Right ventricle myocardium inferior (tissue), 1 donor: ENCODE measurements around the gene GRIK2. TPM values are rescaled to one million over a fixed set of nuclear protein-coding genes. Genes with fewer than 3 reads are reported as not detected.
"Not testable (repeated sequence)": the region's sequence is repeated elsewhere in the genome, so short reads cannot be mapped to it uniquely, and the experiment has no call there.

Experiments
- ATAC-seq: fragments of 200-7000 bp; cut with Tn5 transposase; one replicate; pipeline ENCODE4 v1.9.1; 2020; ENCODE audit warnings: mild to moderate bottlenecking, moderate library complexity
- DNase-seq: peaks from one replicate; pipeline ENCODE4 v3.0.0; 2021; ENCODE audit errors: missing footprints
- intact Hi-C: fragments of 100-400 bp; cut with DNase I; formaldehyde crosslinking; loops from one replicate; pipeline ENCODE4 v1.11.0; 2022
- total RNA-seq: library from RNA; stranded (reverse); fragmentation: NEBNext Ultra II Directional; extraction: Animal tissue kit (Norgen Biotek cat#: 25700); gene quantifications from one replicate; pipeline ENCODE4 v1.2.1, GENCODE V29; 2021
- donor health status: DM: no; HTN: yes; CAD: no; lungs with severe emphysema.

Gene GRIK2
- total RNA-seq, 1 donor from 2014 or later: 2.7 TPM

GRCh38 chr6:101585501-101585900, 192.0 kb downstream of the GRIK2 start:
- intact Hi-C loops: no loop called here
- DNase-seq (no peak), ATAC-seq (no peak)

GRCh38 chr6:101588343-101588742, 194.8 kb downstream of the GRIK2 start:
- DNase-seq: no peak
- intact Hi-C loops: no loop called here
- ATAC-seq: no peak

GRCh38 chr6:101595276-101595675, 201.8 kb downstream of the GRIK2 start:
- no peak for ATAC-seq
- no peak for DNase-seq
- intact Hi-C loops: no loop called here

- intact Hi-C loops: no loop called here
- ATAC-seq: no peak
- DNase-seq: no peak
Observed at GRCh38 chr6:101597693-101598092, 204.2 kb downstream of the GRIK2 start.

- DNase-seq (no peak), ATAC-seq (no peak)
- intact Hi-C loops: no loop called here
Observed at GRCh38 chr6:101605426-101605825, 211.9 kb downstream of the GRIK2 start.

GRCh38 chr6:101605874-101606273, 212.4 kb downstream of the GRIK2 start:
- intact Hi-C loops: no loop called here
- no peak for DNase-seq
- ATAC-seq: no peak

GRCh38 chr6:101607111-101607690, 213.7 kb downstream of the GRIK2 start:
- no peak for ATAC-seq
- DNase-seq: no peak
- intact Hi-C loops: no loop called here

GRCh38 chr6:101608703-101609102, 215.2 kb downstream of the GRIK2 start:
- no peak for DNase-seq
- no peak for ATAC-seq
- intact Hi-C loops: no loop called here

- no peak for ATAC-seq
- intact Hi-C loops: no loop called here
- no peak for DNase-seq
Observed at GRCh38 chr6:101613556-101613955, 220.0 kb downstream of the GRIK2 start.

GRCh38 chr6:101614774-101615173, 221.3 kb downstream of the GRIK2 start:
- no peak for DNase-seq
- intact Hi-C loops: no loop called here
- ATAC-seq: no peak

- ATAC-seq: no peak
- intact Hi-C loops: no loop called here
- no peak for DNase-seq
Observed at GRCh38 chr6:101626269-101626668, 232.8 kb downstream of the GRIK2 start.

- no peak for DNase-seq
- intact Hi-C loops: no loop called here
- no peak for ATAC-seq
Observed at GRCh38 chr6:101630941-101631340, 237.4 kb downstream of the GRIK2 start.

GRCh38 chr6:101633081-101633480, 239.6 kb downstream of the GRIK2 start:
- ATAC-seq (no peak), DNase-seq (no peak)
- intact Hi-C loops: no loop called here

- ATAC-seq, intact Hi-C loops, DNase-seq: not testable (repeated sequence)
Observed at GRCh38 chr6:101638865-101639264, 245.4 kb downstream of the GRIK2 start.

- DNase-seq (no peak), ATAC-seq (no peak)
- intact Hi-C loops: no loop called here
Observed at GRCh38 chr6:101640131-101640530, 246.6 kb downstream of the GRIK2 start.

- intact Hi-C loops: no loop called here
- no peak for DNase-seq
- no peak for ATAC-seq
Observed at GRCh38 chr6:101645770-101646169, 252.3 kb downstream of the GRIK2 start.

- ATAC-seq (no peak), DNase-seq (no peak)
- intact Hi-C loops: no loop called here
Observed at GRCh38 chr6:101650402-101651100, 257.0 kb downstream of the GRIK2 start.

GRCh38 chr6:101652079-101652478, 258.6 kb downstream of the GRIK2 start:
- DNase-seq (no peak), ATAC-seq (no peak)

GRCh38 chr6:101655109-101655508, 261.6 kb downstream of the GRIK2 start:
- ATAC-seq: no peak
- DNase-seq: no peak
- intact Hi-C loops: no loop called here

More at GRCh38 chr6:101652079-101652478, 258.6 kb downstream of the GRIK2 start:
- intact Hi-C loops: no loop called here

GRCh38 chr6:101662111-101662897, 268.8 kb downstream of the GRIK2 start:
- no peak for DNase-seq
- intact Hi-C loops: no loop called here
- ATAC-seq: no peak
